Mesodermal cell (in vitro differentiated cells): ENCODE data around the gene NELFA.
"Not testable (repeated sequence)": the region's sequence is repeated elsewhere in the genome, so short reads cannot be mapped to it uniquely, and the experiment has no call there.

ENCODE experiments used
- H3K27ac ChIP-seq: 2 replicates; pipeline ENCODE4 v1.7.0; 2013; ENCODE audit warnings: mild to moderate bottlenecking, low read depth, low read length, moderate library complexity; ENCODE audit not compliant: severe bottlenecking
- H3K36me3 ChIP-seq: 2 replicates; pipeline ENCODE4 v1.7.1; 2013; ENCODE audit warnings: mild to moderate bottlenecking, low read length, moderate library complexity; ENCODE audit not compliant: control insufficient read depth, insufficient read depth
- H3K4me1 ChIP-seq: one replicate; pipeline ENCODE4 v1.7.1; 2013; ENCODE audit warnings: mild to moderate bottlenecking, low read length; ENCODE audit not compliant: insufficient read depth, control insufficient read depth, poor library complexity, severe bottlenecking
- H3K4me3 ChIP-seq: 2 replicates; pipeline ENCODE4 v1.7.0; 2013; ENCODE audit warnings: low read length, control low read depth, mild to moderate bottlenecking; ENCODE audit not compliant: insufficient read depth, poor library complexity, severe bottlenecking; ENCODE audit errors: extremely low read depth
- H3K9me3 ChIP-seq: 2 replicates; pipeline ENCODE4 v1.7.1; 2013; ENCODE audit warnings: mild to moderate bottlenecking, low read length, moderate library complexity; ENCODE audit not compliant: control insufficient read depth
- WGBS, 2 experiments: methylation state at CpG; one replicate each; pipeline ENCODE4 v1.1.5; 2013; ENCODE audit warnings: missing lambda C conversion rate in 2 of 2; ENCODE audit not compliant: insufficient coverage in 2 of 2; 5-methylcytosine and 5-hydroxymethylcytosine counted together

Gene NELFA

GRCh38 chr4:2040391-2041238 lies 31.8 kb upstream of the NELFA start:
- WGBS, 2 experiments, result 8 to 14% methylated on average over 26 to 49 of the region's 91 CpGs
- peaks cover 11% of the 10 kb centered on the region for H3K36me3 ChIP-seq
- no peaks in the 10 kb centered on the region for H3K4me1 ChIP-seq
- H3K27ac ChIP-seq, result no peak overlapping the region
- H3K9me3 ChIP-seq, result peaks cover 5% of the 10 kb centered on the region
- H3K4me3 ChIP-seq, result peak overlapping the region; percentile 62

GRCh38 chr4:2036866-2037265 lies 28.1 kb upstream of the NELFA start:
- H3K27ac ChIP-seq, result no peak overlapping the region
- no peaks in the 10 kb centered on the region for H3K4me1 ChIP-seq
- H3K36me3 ChIP-seq, result no peaks in the 10 kb centered on the region
- no peaks in the 10 kb centered on the region for H3K9me3 ChIP-seq
- WGBS, 2 experiments, result 86 to 87% methylated on average over 4 to 7 of the region's 7 CpGs
- H3K4me3 ChIP-seq, result no peak overlapping the region

GRCh38 chr4:2036327-2036726 lies 27.6 kb upstream of the NELFA start:
- Histone ChIP-seq H3K4me3 (no peak overlapping the region), H3K36me3 (no peaks in the 10 kb centered on the region), H3K9me3 (no peaks in the 10 kb centered on the region), H3K4me1 (no peaks in the 10 kb centered on the region), H3K27ac (no peak overlapping the region)
- WGBS, 2 experiments, result 90 to 93% methylated on average over 10 of the region's 10 CpGs

DNA sequence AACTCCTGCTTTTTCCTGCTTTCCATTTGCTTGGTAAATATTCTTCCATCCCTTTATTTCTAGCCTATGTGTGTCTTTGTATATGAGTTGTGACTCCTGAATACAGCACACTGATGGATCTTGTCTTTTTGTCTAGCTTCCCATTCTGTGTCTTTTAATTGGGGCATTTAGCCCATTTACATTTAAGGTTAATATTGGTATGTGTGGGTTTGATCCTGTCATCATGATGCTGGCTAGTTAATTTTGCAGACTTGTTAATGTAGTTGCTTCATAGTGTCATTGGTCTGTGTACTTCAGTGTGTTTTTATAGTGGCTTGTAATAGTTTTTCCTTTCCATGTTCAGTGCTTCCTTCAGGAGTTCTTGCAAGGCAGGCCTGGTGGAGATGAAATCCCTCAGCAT lies 22.4 kb upstream of the NELFA start:
- not testable (repeated sequence) for H3K4me3 ChIP-seq, H3K9me3 ChIP-seq, H3K36me3 ChIP-seq, H3K4me1 ChIP-seq, H3K27ac ChIP-seq

GRCh38 chr4:2027120-2027519 lies 18.3 kb upstream of the NELFA start:
- not testable (repeated sequence) for H3K4me3 ChIP-seq, H3K36me3 ChIP-seq, H3K27ac ChIP-seq, H3K4me1 ChIP-seq
- peaks cover 10% of the 10 kb centered on the region for H3K9me3 ChIP-seq
- 82 to 93% methylated on average over 2 to 3 of the region's 4 CpGs for WGBS, 2 experiments

DNA sequence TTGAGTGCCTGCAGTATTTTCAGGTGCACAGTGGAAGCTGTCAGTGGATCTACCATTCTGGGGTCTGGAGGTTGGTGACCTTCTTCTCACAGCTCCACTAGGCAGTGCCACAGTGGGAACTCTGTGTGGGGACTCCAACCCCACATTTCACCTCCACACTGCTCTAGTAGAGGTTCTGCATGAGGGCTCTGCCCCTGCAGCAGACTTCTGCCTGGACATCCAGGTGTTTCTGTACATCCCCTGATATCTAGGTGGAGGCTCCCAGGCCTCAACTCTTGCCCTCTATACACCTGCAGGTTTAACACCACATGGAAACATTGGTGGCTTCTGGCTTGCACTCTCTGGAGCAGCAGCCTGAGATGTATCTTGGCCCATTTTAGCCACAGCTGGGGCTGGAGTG lies 17.0 kb upstream of the NELFA start:
- Histone ChIP-seq H3K4me1 (peaks cover 4% of the 10 kb centered on the region), H3K36me3 (no peaks in the 10 kb centered on the region), H3K9me3 (peaks cover 10% of the 10 kb centered on the region), H3K4me3 (no peak overlapping the region), H3K27ac (no peak overlapping the region)

DNA sequence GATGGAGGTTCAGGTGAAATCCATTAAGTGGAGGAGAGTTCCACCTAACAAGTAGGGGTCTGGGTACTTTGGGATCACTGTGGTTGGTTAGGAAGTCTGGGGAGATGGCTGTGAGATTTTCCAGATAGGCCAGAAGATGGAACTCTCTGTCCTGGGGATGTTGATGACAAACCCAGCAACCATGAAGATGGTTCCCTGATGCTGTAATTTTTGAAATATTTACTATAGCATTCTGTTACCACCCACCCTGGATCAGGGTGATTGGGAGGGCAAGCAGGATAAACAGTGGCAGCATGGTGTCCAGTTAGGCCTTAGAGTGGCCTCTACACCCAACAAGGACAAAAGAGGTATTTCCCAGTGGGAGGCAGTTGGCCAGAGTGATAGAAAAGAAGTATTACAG lies 15.9 kb upstream of the NELFA start:
- H3K4me3 ChIP-seq, result no peak overlapping the region
- H3K9me3 ChIP-seq, result peaks cover 10% of the 10 kb centered on the region
- H3K4me1 ChIP-seq, result peaks cover 4% of the 10 kb centered on the region
- no peak overlapping the region for H3K27ac ChIP-seq
- H3K36me3 ChIP-seq, result no peaks in the 10 kb centered on the region

DNA sequence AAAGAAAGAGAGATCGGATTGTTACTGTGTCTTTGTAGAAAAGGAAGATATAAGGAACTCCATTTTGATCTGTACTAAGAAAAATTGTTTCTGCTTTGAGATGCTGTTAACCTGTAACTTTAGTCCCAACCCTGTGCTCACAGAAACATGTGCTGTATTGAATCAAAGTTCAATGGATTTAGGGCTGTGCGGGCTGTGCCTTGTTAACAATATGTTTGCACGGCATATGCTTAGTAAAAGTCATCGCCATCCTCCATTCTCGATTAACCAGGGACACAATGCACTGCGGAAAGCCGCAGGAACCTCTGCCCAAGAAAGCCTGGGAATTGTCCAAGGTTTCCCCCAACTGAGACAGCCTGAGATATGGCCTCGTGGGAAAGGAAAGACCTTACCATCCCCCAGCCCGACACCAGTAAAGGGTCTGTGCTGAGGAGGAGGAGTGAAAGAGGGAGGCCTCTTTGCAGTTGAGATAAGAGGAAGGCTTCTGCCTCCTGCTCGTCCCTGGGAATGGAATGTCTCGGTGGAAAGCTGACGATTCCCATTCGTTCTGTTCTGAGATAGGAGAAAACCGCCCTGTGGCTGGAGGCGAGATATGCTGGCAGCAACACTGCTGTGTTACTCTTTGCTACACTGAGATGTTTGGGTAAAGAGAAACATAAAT lies 12.7 kb upstream of the NELFA start:
- H3K4me1 ChIP-seq, H3K36me3 ChIP-seq, H3K4me3 ChIP-seq: not testable (repeated sequence)
- peaks cover 10% of the 10 kb centered on the region for H3K9me3 ChIP-seq
- peak overlapping the region; percentile 68 for H3K27ac ChIP-seq
- WGBS, 2 experiments, result 45 to 53% methylated on average over 14 of the region's 15 CpGs

GRCh38 chr4:2015008-2015407 lies 6.2 kb upstream of the NELFA start:
- H3K4me1 ChIP-seq, result no peaks in the 10 kb centered on the region
- no peaks in the 10 kb centered on the region for H3K9me3 ChIP-seq
- H3K27ac ChIP-seq, result no peak overlapping the region
- WGBS, 2 experiments, result 89 to 100% methylated on average over 2 of the region's 4 CpGs
- no peaks in the 10 kb centered on the region for H3K36me3 ChIP-seq
- no peak overlapping the region for H3K4me3 ChIP-seq

DNA sequence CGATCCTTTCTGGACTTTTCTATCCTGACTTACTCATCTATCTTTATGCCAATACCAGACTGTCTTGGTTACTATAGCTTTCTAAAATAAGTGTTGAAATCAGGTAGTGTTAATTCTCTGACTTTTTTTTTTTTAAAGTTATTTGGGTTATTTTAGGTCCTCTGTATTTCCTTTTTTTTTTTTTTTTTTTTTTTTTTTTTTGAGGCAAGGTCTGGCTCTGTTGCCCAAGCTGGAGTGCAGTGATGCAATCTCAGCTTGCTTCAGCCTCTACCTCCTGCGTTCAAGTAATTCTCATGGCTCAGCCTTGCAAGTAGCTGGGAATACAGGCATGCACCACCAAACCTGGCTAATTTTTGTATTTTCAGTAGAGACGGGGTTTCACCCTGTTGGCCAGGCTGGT lies 2.8 kb upstream of the NELFA start:
- 91 to 100% methylated on average over 1 to 2 of the region's 3 CpGs for WGBS, 2 experiments
- Histone ChIP-seq H3K27ac (no peak overlapping the region), H3K4me1 (no peaks in the 10 kb centered on the region), H3K9me3 (no peaks in the 10 kb centered on the region), H3K4me3 (no peak overlapping the region), H3K36me3 (peaks cover 4% of the 10 kb centered on the region)

- peaks cover 23% of the 10 kb centered on the region for H3K36me3 ChIP-seq
- 4 to 7% methylated on average over 11 to 14 of the region's 23 CpGs for WGBS, 2 experiments
Measured at GRCh38 chr4:2009651-2010233, 968 bp upstream of the NELFA start.

More at GRCh38 chr4:2009651-2010233, 968 bp upstream of the NELFA start:
- no peaks in the 10 kb centered on the region for H3K4me1 ChIP-seq
- no peaks in the 10 kb centered on the region for H3K9me3 ChIP-seq
- peak overlapping the region; percentile 97 for H3K27ac ChIP-seq
- peak overlapping the region; percentile 69 for H3K4me3 ChIP-seq
